CD4-positive, alpha-beta T cell treated with Interleukin-6 for 4 hours (primary cell): ENCODE measurements around the gene TEKTIP1.
A peak's percentile ranks its signal among the peaks of the same experiment; 100 is the strongest.

ENCODE experiments used
- DNase-seq: peaks from one replicate; pipeline ENCODE4 v3.0.0-alpha.2; 2020; ENCODE audit warnings: mixed read lengths

TEKTIP1 gene

GRCh38 chr19:3538965-3539755, at the start of gene TEKTIP1:
TEKTIP1 (plus strand) TSS chr19:3539174; CDS start chr19:3539178, 4 bp downstream.
- no peak for DNase-seq

DNA sequence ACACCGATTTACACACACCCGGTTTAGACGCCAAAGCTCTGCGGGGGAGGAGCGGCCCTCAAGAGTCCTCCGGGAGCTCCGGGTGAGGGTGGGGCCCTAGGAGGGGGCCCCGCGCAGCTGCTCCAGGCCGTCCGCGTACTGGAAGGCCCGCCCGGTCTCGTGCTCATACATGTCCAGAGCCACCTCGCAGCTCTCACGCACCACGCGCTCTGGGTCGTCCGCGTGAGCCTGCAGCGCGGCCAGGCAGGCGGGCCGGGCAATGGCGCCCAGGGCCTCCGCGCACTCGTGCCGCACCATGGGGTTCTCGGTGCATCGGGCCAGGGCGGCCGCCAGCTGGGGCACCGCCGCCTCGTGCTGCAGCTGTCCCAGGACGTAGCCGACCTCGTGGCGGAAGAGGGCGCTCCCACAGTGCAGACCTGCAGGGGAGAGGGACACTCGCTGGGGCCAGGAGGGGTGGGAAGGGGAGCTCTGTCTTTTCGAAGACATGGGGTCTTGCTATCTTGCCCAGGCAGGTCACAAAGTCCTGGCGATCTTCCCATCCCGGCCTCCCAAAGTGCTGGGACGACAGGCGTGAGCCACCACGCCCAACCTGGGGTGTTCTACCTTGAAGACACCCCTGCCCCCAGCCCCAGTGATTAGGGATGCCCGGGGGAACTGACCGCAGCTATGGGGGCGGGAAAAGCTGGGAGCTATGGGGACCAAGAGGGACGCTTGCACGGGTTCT, 47.4 kb upstream of the TEKTIP1 start:
- DNase-seq: no peak

- DNase-seq: no peak
These were observed 46.7 kb upstream of the TEKTIP1 start for GRCh38 chr19:3492131-3492839.

DNA sequence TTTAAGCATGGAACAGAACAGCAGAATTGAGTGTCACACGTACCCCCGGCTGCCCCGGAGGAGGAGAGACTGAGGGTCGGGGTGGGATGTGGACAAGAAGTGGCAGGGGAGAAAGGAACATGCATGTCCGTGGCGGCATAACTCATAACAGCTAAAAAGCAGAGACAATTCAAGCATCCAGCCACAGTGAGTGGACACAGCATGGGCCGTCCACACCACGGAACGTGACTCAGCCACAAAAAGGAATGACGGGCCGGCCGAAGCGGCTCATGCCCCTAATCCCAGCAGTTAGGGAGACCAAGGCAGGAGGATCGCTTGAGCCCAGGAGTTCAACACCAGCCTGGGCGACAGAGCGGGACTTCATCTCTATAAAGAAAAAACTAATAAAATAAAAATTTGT, 46.1 kb upstream of the TEKTIP1 start:
- DNase-seq: no peak

DNA sequence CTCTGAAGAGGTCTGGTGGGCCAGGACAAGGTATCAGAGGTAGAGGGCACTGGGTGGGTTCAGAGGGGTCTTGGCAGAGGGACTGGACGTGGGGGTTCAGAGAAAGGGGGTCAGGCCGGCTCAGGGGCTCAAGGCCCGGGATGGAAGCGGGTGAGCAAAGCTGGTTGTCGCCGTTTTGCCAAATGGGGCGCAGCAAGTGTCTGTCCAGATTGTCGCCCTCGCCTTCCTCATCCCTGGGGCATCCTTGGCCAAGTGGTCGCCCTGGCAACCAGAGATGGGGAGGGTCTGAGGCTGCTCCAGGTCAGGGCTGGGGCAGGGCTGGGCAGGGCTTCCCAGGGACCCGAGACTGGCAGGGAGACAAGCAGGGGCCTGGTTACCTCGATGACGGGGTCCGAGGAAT, 45.3 kb upstream of the TEKTIP1 start:
- no peak for DNase-seq

- peak; percentile 37 for DNase-seq
These were observed 44.9 kb upstream of the TEKTIP1 start for GRCh38 chr19:3494051-3494450.

DNA sequence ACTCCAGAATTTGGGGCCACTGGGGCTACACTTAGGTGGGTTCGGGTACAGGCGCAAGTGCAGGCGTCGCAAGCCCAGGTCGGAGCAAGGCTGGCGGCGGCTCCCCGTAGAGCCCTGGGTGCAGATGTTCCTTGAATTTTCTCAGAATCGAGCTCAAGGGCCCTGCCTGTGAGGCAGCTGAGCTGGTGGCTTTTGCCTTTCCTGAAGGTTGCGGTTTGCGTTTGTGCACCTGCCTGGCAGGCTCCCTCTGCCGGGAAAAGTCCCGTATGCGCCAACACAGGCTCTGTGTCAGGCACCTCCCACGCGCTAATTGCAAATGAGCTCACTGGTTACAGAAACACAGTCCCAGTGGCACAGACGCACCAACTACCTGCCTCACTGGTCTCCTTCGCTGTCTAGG, 44.4 kb upstream of the TEKTIP1 start:
- peak; percentile 75 for DNase-seq

- DNase-seq: no peak
These were observed 42.3 kb upstream of the TEKTIP1 start for GRCh38 chr19:3496392-3497273.

GRCh38 chr19:3497757-3498520, 41.0 kb upstream of the TEKTIP1 start:
- no peak for DNase-seq

DNA sequence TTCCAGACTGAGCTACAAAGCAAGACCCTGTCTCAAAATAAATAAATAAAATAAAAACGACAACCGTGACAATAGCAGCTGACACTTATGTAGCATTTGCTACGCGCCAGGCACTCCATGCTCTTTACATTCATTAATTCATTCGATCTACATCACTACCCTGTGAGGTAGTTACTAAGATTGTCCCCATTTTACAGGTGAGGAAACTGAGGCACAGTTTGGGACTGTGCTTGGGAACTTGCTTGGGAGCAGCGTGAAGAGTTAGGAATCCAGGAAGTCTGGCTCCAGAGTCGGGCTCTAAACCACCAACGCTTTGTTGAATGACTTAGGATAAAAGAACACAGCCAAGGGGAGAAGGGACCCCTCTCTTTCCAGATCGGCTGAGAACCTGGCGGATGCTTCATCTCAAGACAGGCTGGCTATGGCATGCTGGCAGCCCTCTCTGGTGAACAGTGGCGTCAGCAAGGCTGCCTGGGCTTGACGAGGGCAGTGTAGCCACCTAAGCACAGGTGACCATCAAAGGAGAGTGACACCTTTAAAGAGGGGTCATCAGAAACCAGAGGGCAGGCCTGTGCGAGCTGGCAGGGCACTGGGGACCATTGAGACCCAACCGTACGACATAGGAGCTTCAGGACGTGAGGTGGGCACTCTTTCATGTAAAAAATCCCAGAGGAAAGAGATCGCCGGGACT, 39.1 kb upstream of the TEKTIP1 start:
- DNase-seq: no peak

DNA sequence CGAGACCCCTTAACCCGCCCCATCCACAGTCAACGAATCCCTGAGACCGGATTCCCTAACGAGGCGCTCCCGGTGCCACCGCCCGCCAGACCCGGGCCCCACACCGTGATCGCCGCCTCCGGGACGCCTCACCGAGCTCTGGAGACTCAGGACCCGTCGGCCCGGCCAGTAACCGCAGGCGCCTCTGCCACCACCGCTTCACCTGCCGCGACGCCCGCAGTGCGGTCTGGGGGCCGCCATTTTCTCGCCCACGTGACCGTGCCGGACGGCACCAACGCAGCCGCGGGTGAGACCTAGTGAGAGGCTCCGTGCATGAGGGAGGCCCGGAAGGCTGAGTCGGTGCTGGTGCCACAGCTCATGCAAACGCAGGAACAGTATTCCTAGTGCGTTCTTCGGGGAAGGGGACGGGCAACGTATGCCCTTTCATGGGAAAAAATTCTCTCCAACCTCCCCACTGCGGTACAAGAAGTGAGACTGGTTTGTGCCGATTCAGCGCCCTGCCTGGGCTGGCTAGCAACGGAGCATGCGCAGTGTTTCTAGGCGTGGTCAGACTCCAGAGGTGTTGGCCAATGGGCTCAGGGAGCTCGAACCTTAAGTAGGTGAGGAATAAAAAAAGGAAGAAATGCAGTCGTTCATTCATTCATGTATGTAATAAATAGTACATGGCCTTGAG, 38.4 kb upstream of the TEKTIP1 start, which contains the start of gene DOHH:
Gene DOHH (minus strand): TSS at position 246 of the 673 bp plus-strand sequence. CDS start 3,860 bp downstream, outside the sequence.
- DNase-seq: peak; percentile 98

DNA sequence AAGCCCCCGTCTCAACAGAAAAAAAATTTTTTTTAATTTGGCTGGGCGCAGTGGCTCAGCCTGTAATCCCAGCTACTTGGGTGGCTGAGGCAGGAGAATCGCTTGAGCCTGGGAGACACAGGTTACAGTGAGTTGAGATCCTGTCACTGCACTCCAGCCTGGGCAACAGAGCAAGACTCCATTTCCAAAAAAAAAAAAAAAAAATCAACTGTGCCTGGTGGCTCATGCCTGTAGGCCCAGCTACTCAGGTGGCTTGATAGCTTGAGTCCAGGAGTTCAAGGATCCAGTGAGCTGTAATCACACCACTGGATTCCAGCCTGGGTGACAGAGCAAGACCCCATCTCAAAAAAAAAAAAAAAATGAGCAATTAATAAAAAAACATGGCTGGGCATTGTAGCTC, 37.2 kb upstream of the TEKTIP1 start:
- DNase-seq: no peak

DNA sequence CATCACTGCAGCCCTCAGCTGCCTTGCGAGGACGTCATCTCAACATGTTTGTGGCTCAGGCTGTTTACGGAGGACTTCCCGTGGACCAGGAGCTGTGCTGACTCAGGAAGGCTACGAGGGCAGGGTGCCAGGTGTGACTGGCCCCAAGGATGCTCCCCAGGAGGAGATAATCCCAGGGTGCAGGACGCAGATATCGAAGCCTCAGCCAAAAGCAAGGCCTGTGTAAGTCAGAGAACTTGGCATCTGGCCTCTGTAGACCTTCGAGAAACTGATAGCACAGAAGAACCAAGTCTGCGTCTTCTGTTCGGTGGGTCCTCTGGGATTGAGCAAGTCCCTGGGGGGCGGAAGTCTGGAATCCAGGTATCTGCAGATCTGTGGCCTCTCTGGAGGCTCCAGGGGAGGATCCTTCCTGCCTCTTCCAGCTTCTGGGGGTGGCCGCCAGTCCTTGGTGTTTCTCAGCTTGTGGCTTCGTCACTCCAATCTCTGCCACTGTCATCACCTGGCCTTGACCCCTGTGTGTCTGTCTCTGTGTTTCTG, 35.9 kb upstream of the TEKTIP1 start:
- no peak for DNase-seq

DNA sequence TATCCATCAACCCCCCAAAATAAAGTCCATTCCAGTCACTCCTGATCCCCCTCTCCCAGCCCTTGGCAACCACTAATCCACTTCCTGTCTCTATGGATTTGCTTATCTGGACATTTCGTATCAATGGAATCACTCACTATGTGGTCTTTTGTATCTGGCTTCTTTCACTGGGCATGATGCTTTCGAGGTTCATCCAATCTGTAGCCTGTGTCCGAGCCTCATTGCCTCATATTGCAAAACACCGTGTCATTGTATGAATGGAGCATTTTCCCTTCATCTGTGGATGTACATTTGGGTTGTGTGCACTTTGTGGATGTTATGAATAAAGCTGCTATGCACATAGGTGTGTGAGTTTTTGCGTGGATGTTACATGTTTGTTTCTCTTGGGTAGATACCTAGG, 34.2 kb upstream of the TEKTIP1 start:
- no peak for DNase-seq

GRCh38 chr19:3505598-3506383, 33.2 kb upstream of the TEKTIP1 start, which contains the start of gene FZR1:
FZR1 (plus strand) TSS chr19:3506311; CDS start chr19:3522990, 16,679 bp downstream.
- peak; percentile 99 for DNase-seq

GRCh38 chr19:3506384-3507340, 32.3 kb upstream of the TEKTIP1 start:
- DNase-seq: peak; percentile 28

GRCh38 chr19:3507371-3508120, 31.4 kb upstream of the TEKTIP1 start:
- peak; percentile 65 for DNase-seq
